HCT116 (cell line): ENCODE results near the gene SCAANT1. TPM values are rescaled to one million over a fixed set of nuclear protein-coding genes. Genes with fewer than 3 reads are reported as not detected.

Experiments
- ATAC-seq: fragments of 200-7000 bp; cut with Tn5 transposase; 2 replicates; pipeline ENCODE4 v1.9.1; 2020; ENCODE audit warnings: mild to moderate bottlenecking, moderate library complexity
- BruUV-seq: library from RNA; stranded (reverse); fragments of 400-500 nt; replicated peaks from 2 replicates; lab custom pipeline; 2021; lab: Mats Ljungman, UMichigan
- CTCF ChIA-PET: fragments of 300-600 bp; sonication (Branson Sonifier 250); formaldehyde crosslinking; loops from one replicate; lab custom pipeline; 2021; ENCODE audit warnings: antibody characterized with exemption; lab: Charles Lee
- POLR2A ChIA-PET: fragments of 300-600, 350-600 bp; sonication (Branson Sonifier 250); formaldehyde crosslinking; loops from one replicate; lab custom pipeline; 2021; ENCODE audit warnings: antibody characterized with exemption; lab: Charles Lee
- RAD21 ChIA-PET, 2 experiments: fragments of 300-600 bp; sonication (Branson Sonifier 250); formaldehyde crosslinking; loops; one replicate each; lab custom pipeline; 2023; ENCODE audit warnings: low total read pairs in 2 of 2; ENCODE audit not compliant: uncharacterized antibody in 2 of 2, unreplicated experiment in 2 of 2, low non-redundant PET in 1 of 2; lab: Charles Lee
- DNase-seq: peaks from one replicate; pipeline ENCODE4 v3.0.0-alpha.2; 2010; ENCODE audit warnings: low read depth, low spot score
- H2AFZ ChIP-seq: fragments of 200-600 bp; shearing (Covaris generic), sonication (generic); 2 replicates; pipeline ENCODE4 v1.6.1; 2017; ENCODE audit warnings: low read depth, mixed run types, mixed read lengths, antibody characterized with exemption, low read length; ENCODE audit not compliant: poor library complexity, severe bottlenecking
- H3K27ac ChIP-seq: 2 replicates; pipeline ENCODE4 v1.5.1; 2012; ENCODE audit warnings: low read depth, low read length
- H3K27me3 ChIP-seq: fragments of 200-600 bp; sonication (generic); 2 replicates; pipeline ENCODE4 v1.6.1; 2016; ENCODE audit warnings: mixed run types, low read length, mixed read lengths; ENCODE audit not compliant: insufficient read depth
- H3K36me3 ChIP-seq, 2 experiments: fragments of 200-500 bp in 1 of 2; fragments of 200-600 bp in 1 of 2; sonication (Bioruptor generic) in 1 of 2; sonication (generic) in 1 of 2; 2 replicates each; pipeline versions ENCODE4 v1.5.1 to v1.6.1; 2014 to 2016; ENCODE audit warnings: low read length in 2 of 2, inconsistent platforms in 1 of 2, mixed read lengths in 1 of 2, mixed run types in 1 of 2; ENCODE audit not compliant: insufficient read depth in 2 of 2, control insufficient read depth in 1 of 2
- H3K4me1 ChIP-seq, 2 experiments: fragments of 200-600 bp in 1 of 2; sonication (generic) in 1 of 2; 2 replicates each; pipeline versions ENCODE4 v1.5.1 to v1.6.1; 2012 to 2017; ENCODE audit warnings: low read length in 2 of 2, inconsistent platforms in 1 of 2, mild to moderate bottlenecking in 1 of 2, mixed read lengths in 1 of 2, mixed run types in 1 of 2, moderate library complexity in 1 of 2; ENCODE audit not compliant: insufficient read depth in 2 of 2, control insufficient read depth in 1 of 2
- H3K4me2 ChIP-seq: fragments of 200-600 bp; sonication (generic); 2 replicates; pipeline ENCODE4 v1.6.1; 2017; ENCODE audit warnings: mixed run types, low read length, mixed read lengths
- H3K4me3 ChIP-seq, 2 experiments: fragments of 200-600 bp in 1 of 2; sonication (generic) in 1 of 2; replicated peaks in 1 of 2; 2 replicates each; pipeline ENCODE4 v1.5.1; 2011 to 2016; ENCODE audit warnings: low read length in 2 of 2, control low read depth in 1 of 2, low read depth in 1 of 2, mild to moderate bottlenecking in 1 of 2, mixed read lengths in 1 of 2, mixed run types in 1 of 2
- H3K79me2 ChIP-seq: fragments of 200-600 bp; sonication (generic); 2 replicates; pipeline ENCODE4 v1.6.1; 2017; ENCODE audit warnings: mild to moderate bottlenecking, mixed run types, low read length, moderate library complexity, mixed read lengths; ENCODE audit not compliant: insufficient read depth
- H3K9ac ChIP-seq: fragments of 200-600 bp; sonication (generic); 2 replicates; pipeline ENCODE4 v1.6.1; 2016; ENCODE audit warnings: low read length, mixed read lengths
- H3K9me2 ChIP-seq: fragments of 200-600 bp; sonication (generic), shearing (Covaris generic); 2 replicates; pipeline ENCODE4 v1.6.1; 2017; ENCODE audit warnings: mixed run types, mild to moderate bottlenecking, moderate library complexity; ENCODE audit not compliant: insufficient read depth
- H3K9me3 ChIP-seq, 2 experiments: fragments of 200-500 bp in 1 of 2; fragments of 200-600 bp in 1 of 2; sonication (Bioruptor generic) in 1 of 2; sonication (generic) in 1 of 2; 2 replicates each; pipeline ENCODE4 v1.6.1; 2014 to 2017; ENCODE audit warnings: low read length in 2 of 2, mixed read lengths in 2 of 2, inconsistent platforms in 1 of 2, low read depth in 1 of 2, mild to moderate bottlenecking in 1 of 2, mixed run types in 1 of 2, moderate library complexity in 1 of 2; ENCODE audit not compliant: control insufficient read depth in 1 of 2, insufficient read depth in 1 of 2
- H4K20me1 ChIP-seq: fragments of 200-600 bp; sonication (generic), shearing (Covaris generic); 2 replicates; pipeline ENCODE4 v1.6.1; 2017; ENCODE audit warnings: mixed run types, mild to moderate bottlenecking, moderate library complexity; ENCODE audit not compliant: insufficient read depth
- ATF3 ChIP-seq: IDR thresholded peaks from 2 replicates; pipeline ENCODE4 v1.6.1; 2012
- CEBPB ChIP-seq: IDR thresholded peaks from 2 replicates; pipeline ENCODE4 v1.6.1; 2012; ENCODE audit warnings: low read depth
- CTCF ChIP-seq, 3 experiments: fragments of 200-600 bp in 1 of 3; sonication (generic) in 1 of 3; IDR thresholded peaks in 2 of 3; conservative IDR thresholded peaks in 1 of 3; 2 replicates each; pipeline ENCODE4 v1.5.1; 2012 to 2017; ENCODE audit warnings: low read depth in 2 of 3, low read length in 2 of 3, antibody characterized with exemption in 1 of 3, borderline replicate concordance in 1 of 3, control low read depth in 1 of 3, mild to moderate bottlenecking in 1 of 3, mixed read lengths in 1 of 3, mixed run types in 1 of 3, moderate library complexity in 1 of 3; ENCODE audit not compliant: insufficient read depth in 1 of 3
- EGR1 ChIP-seq: IDR thresholded peaks from 2 replicates; pipeline ENCODE4 v1.6.1; 2012; ENCODE audit warnings: low read depth
- EZH2 ChIP-seq: fragments of 200-600 bp; sonication (generic); IDR thresholded peaks from 2 replicates; pipeline ENCODE4 v1.6.1; 2017; ENCODE audit warnings: antibody characterized with exemption, mixed run types
- POLR2AphosphoS5 ChIP-seq: IDR thresholded peaks from 2 replicates; pipeline ENCODE4 v1.6.1; 2011; ENCODE audit warnings: mild to moderate bottlenecking, low read depth, low read length, moderate library complexity
- SP1 ChIP-seq: IDR thresholded peaks from 2 replicates; pipeline ENCODE4 v1.6.1; 2012; ENCODE audit warnings: low read depth
- SRF ChIP-seq: IDR thresholded peaks from 2 replicates; pipeline ENCODE4 v1.6.1; 2012; ENCODE audit warnings: low read depth
- TCF7L2 ChIP-seq: IDR thresholded peaks from 2 replicates; pipeline ENCODE4 v1.7.0; 2011; ENCODE audit warnings: borderline replicate concordance, inconsistent platforms; ENCODE audit not compliant: insufficient read depth, insufficient read length; ENCODE audit errors: extremely low read depth
- YY1 ChIP-seq: IDR thresholded peaks from 2 replicates; pipeline ENCODE4 v1.6.1; 2011; ENCODE audit warnings: low read length, low read depth, moderate library complexity, mild to moderate bottlenecking; ENCODE audit not compliant: insufficient replicate concordance; ENCODE audit errors: extremely low read depth
- ZFX ChIP-seq: fragments of 450-650 bp; IDR thresholded peaks from 2 replicates; pipeline ENCODE4 v1.6.1; 2017
- ZNF274 ChIP-seq: fragments of 200-500 bp; sonication (Bioruptor generic); IDR thresholded peaks from 2 replicates; pipeline ENCODE4 v1.6.1; 2014; ENCODE audit warnings: mild to moderate bottlenecking, low read depth, low read length, inconsistent platforms
- intact Hi-C: fragments of 100-400 bp; cut with micrococcal nuclease; formaldehyde crosslinking; loops from 2 replicates; pipeline ENCODE4 v1.10.0; 2022
- total RNA-seq: library from RNA; stranded (reverse); gene quantifications from one replicate; pipeline ENCODE4 v1.2.1, GENCODE V29; 2021; ENCODE audit not compliant: unreplicated experiment

The SCAANT1 gene
- total RNA-seq, 1 experiment from 2014 or later = not detected

- TF ChIP-seq CEBPB (no peak), EGR1 (no peak), ATF3 (no peak), SRF (no peak), EZH2 (no peak), CTCF (IDR thresholded peaks at IDR 0.05 in 2 of 3, conservative IDR thresholded peaks at IDR 0.05 in 1 of 3; ENCODE audit: borderline replicate concordance in 1 of 3, insufficient read depth in 1 of 3, low read depth in 2 of 3, low read length in 2 of 3) (no peak), ZNF274 (no peak), ZFX (no peak), TCF7L2 (no peak), POLR2AphosphoS5 (no peak), YY1 (no peak), SP1 (no peak)
- no TSS peak for BruUV-seq
- Histone ChIP-seq H3K9ac (no peak overlapping the region), H4K20me1 (no peaks in the 10 kb centered on the region; the same call in 1 of the 2 replicates), H3K4me1 (peaks cover 0 to 12% of the 10 kb centered on the region in 2 experiments; a peak in 3 of 4 replicates), H3K9me2 (no peaks in the 10 kb centered on the region), H2AFZ (no peak overlapping the region), H3K36me3 (no peaks in the 10 kb centered on the region), H3K27ac (no peak overlapping the region), H3K4me3 (no peak overlapping the region), H3K27me3 (no peaks in the 10 kb centered on the region), H3K9me3 (no peaks in the 10 kb centered on the region), H3K4me2 (no peak overlapping the region), H3K79me2 (peaks cover 45% of the 10 kb centered on the region)
- CTCF ChIA-PET = no interaction called here
- DNase-seq = no peak
- POLR2A ChIA-PET = no interaction called here
- intact Hi-C loops = no loop called here
- no peak for ATAC-seq
- RAD21 ChIA-PET = no interaction called here
These were observed 43.8 kb upstream of the SCAANT1 start for GRCh38 chr3:63955830-63956545.
